ENCODE measurements around the gene CADM2. TPM values are rescaled to one million over a fixed set of nuclear protein-coding genes. Genes with fewer than 3 reads are reported as not detected.

Gene CADM2
- total RNA-seq, 1 experiment from 2014 or later: not detected

- no TSS peak for BruUV-seq (replicated peaks)
Observed at GRCh38 chr3:85164436-85164835, 205.6 kb downstream of the CADM2 start.

GRCh38 chr3:85167576-85167975, 208.8 kb downstream of the CADM2 start:
- H3K4me1 Mint-ChIP-seq (ENCODE audit: low read depth, unreplicated experiment): no peaks in the 10 kb centered on the region
- no peak overlapping the region for H3K27ac Mint-ChIP-seq (ENCODE audit: unreplicated experiment)
- no peaks in the 10 kb centered on the region for H3K36me3 Mint-ChIP-seq (ENCODE audit: insufficient read depth, unreplicated experiment)
- no peaks in the 10 kb centered on the region for H3K27me3 ChIP-seq (replicated peaks; ENCODE audit: control insufficient read depth, insufficient read depth, low read length)
- CTCF ChIA-PET: no interaction called here
- no peaks in the 10 kb centered on the region for H3K9me3 Mint-ChIP-seq (ENCODE audit: unreplicated experiment)
- POLR2A ChIA-PET: no interaction called here
- no TSS peak for BruUV-seq (replicated peaks)
- H3K9me3 ChIP-seq: no peaks in the 10 kb centered on the region; the same call in 1 of the 2 replicates
- TF ChIP-seq CTCF (IDR thresholded peaks at IDR 0.05; ENCODE audit: insufficient read depth in 1 of 2, low read depth in 1 of 2, low read length in 1 of 2, severe bottlenecking in 1 of 2, unreplicated experiment in 1 of 2): no peak
- H3K4me3 Mint-ChIP-seq (ENCODE audit: unreplicated experiment): no peak overlapping the region
- no peak overlapping the region for H3K4me3 ChIP-seq (ENCODE audit: low read depth, low read length)
- H3K27me3 Mint-ChIP-seq (ENCODE audit: insufficient read depth, unreplicated experiment): no peaks in the 10 kb centered on the region
- H3K4me1 ChIP-seq: no peaks in the 10 kb centered on the region
- H3K36me3 ChIP-seq (ENCODE audit: control insufficient read depth, insufficient read depth, low read length): no peaks in the 10 kb centered on the region
- no peak for DNase-seq
- intact Hi-C loops (cut with micrococcal nuclease; ENCODE audit: unreplicated experiment): no loop called here

More at GRCh38 chr3:85164436-85164835, 205.6 kb downstream of the CADM2 start:
- H3K9me3 ChIP-seq: no peaks in the 10 kb centered on the region; the same call in 1 of the 2 replicates
- Mint-ChIP-seq H3K36me3 (ENCODE audit: insufficient read depth, unreplicated experiment) (no peaks in the 10 kb centered on the region), H3K27ac (ENCODE audit: unreplicated experiment) (no peak overlapping the region), H3K27me3 (ENCODE audit: insufficient read depth, unreplicated experiment) (no peaks in the 10 kb centered on the region), H3K9me3 (ENCODE audit: unreplicated experiment) (no peaks in the 10 kb centered on the region), H3K4me3 (ENCODE audit: unreplicated experiment) (no peak overlapping the region), H3K4me1 (ENCODE audit: low read depth, unreplicated experiment) (no peaks in the 10 kb centered on the region)
- no peaks in the 10 kb centered on the region for H3K4me1 ChIP-seq
- no peaks in the 10 kb centered on the region for H3K27me3 ChIP-seq (replicated peaks; ENCODE audit: control insufficient read depth, insufficient read depth, low read length)
- intact Hi-C loops (cut with micrococcal nuclease; ENCODE audit: unreplicated experiment): no loop called here
- no peak for TF ChIP-seq CTCF (IDR thresholded peaks at IDR 0.05; ENCODE audit: insufficient read depth in 1 of 2, low read depth in 1 of 2, low read length in 1 of 2, severe bottlenecking in 1 of 2, unreplicated experiment in 1 of 2)
- POLR2A ChIA-PET: no interaction called here
- H3K36me3 ChIP-seq (ENCODE audit: control insufficient read depth, insufficient read depth, low read length): no peaks in the 10 kb centered on the region
- H3K4me3 ChIP-seq (ENCODE audit: low read depth, low read length): no peak overlapping the region
- CTCF ChIA-PET: no interaction called here
- DNase-seq: no peak

GRCh38 chr3:85170646-85171045, 211.9 kb downstream of the CADM2 start:
- DNase-seq: no peak
- Histone ChIP-seq H3K36me3 (ENCODE audit: control insufficient read depth, insufficient read depth, low read length) (no peaks in the 10 kb centered on the region), H3K9me3 (no peaks in the 10 kb centered on the region), H3K4me3 (ENCODE audit: low read depth, low read length) (no peak overlapping the region), H3K27me3 (replicated peaks; ENCODE audit: control insufficient read depth, insufficient read depth, low read length) (no peaks in the 10 kb centered on the region), H3K4me1 (no peaks in the 10 kb centered on the region)
- no peak overlapping the region for H3K4me3 Mint-ChIP-seq (ENCODE audit: unreplicated experiment)
- no peaks in the 10 kb centered on the region for H3K9me3 Mint-ChIP-seq (ENCODE audit: unreplicated experiment)
- no peaks in the 10 kb centered on the region for H3K4me1 Mint-ChIP-seq (ENCODE audit: low read depth, unreplicated experiment)
- no TSS peak for BruUV-seq (replicated peaks)
- intact Hi-C loops (cut with micrococcal nuclease; ENCODE audit: unreplicated experiment): no loop called here
- no peaks in the 10 kb centered on the region for H3K27me3 Mint-ChIP-seq (ENCODE audit: insufficient read depth, unreplicated experiment)
- no peak overlapping the region for H3K27ac Mint-ChIP-seq (ENCODE audit: unreplicated experiment)
- no peak for TF ChIP-seq CTCF (IDR thresholded peaks at IDR 0.05; ENCODE audit: insufficient read depth in 1 of 2, low read depth in 1 of 2, low read length in 1 of 2, severe bottlenecking in 1 of 2, unreplicated experiment in 1 of 2)
- ChIA-PET CTCF (no interaction called here), POLR2A (no interaction called here)
- H3K36me3 Mint-ChIP-seq (ENCODE audit: insufficient read depth, unreplicated experiment): no peaks in the 10 kb centered on the region

Data from Caco-2 (cell line).